CD4-positive, alpha-beta T cell (primary cell): ENCODE results near the gene MFAP2. TPM values are rescaled to one million over a fixed set of nuclear protein-coding genes. Genes with fewer than 3 reads are reported as not detected.

Experiments used
- ATAC-seq: fragments of 200-7000 bp; cut with Tn5 transposase; one replicate; pipeline ENCODE4 v1.10.0; 2022; ENCODE audit warnings: mild to moderate bottlenecking; ENCODE audit not compliant: poor library complexity
- CTCF ChIA-PET: fragments of 350-600 bp; sonication (Branson Sonifier 250); formaldehyde crosslinking; loops from one replicate; lab custom pipeline; 2021; ENCODE audit warnings: antibody characterized with exemption, inconsistent platforms; lab: Charles Lee
- POLR2A ChIA-PET: fragments of 350-600 bp; sonication (Branson Sonifier 250); formaldehyde crosslinking; loops from one replicate; lab custom pipeline; 2021; ENCODE audit warnings: antibody characterized with exemption, inconsistent platforms; lab: Charles Lee
- DNase-seq, 14 experiments: peaks; one replicate each; pipeline ENCODE4 v3.0.0-alpha.2; 2013 to 2020; ENCODE audit warnings: mixed read lengths in 2 of 14
- H3K27ac ChIP-seq, 2 donors: one replicate each; pipeline versions ENCODE4 v1.5.1 to v1.7.0; 2013; ENCODE audit warnings: low read length in 2 of 2, low read depth in 1 of 2, mild to moderate bottlenecking in 1 of 2
- H3K27me3 ChIP-seq, 2 experiments: 1 replicate in 1 of 2; 2 replicates in 1 of 2; pipeline versions ENCODE4 v1.6.1 to v1.7.0; 2013; ENCODE audit warnings: low read length in 2 of 2, control low read depth in 1 of 2, mild to moderate bottlenecking in 1 of 2, moderate library complexity in 1 of 2; ENCODE audit not compliant: insufficient read depth in 2 of 2, control insufficient read depth in 1 of 2
- H3K36me3 ChIP-seq: one replicate; pipeline ENCODE4 v1.6.1; 2013; ENCODE audit warnings: low read length, control low read depth; ENCODE audit not compliant: insufficient read depth
- H3K4me1 ChIP-seq: one replicate; pipeline ENCODE4 v1.6.1; 2013; ENCODE audit warnings: low read length, control low read depth; ENCODE audit not compliant: insufficient read depth
- H3K4me3 ChIP-seq: one replicate; pipeline ENCODE4 v1.5.1; 2013; ENCODE audit warnings: mild to moderate bottlenecking, low read length, moderate library complexity
- H3K9me3 ChIP-seq, 2 experiments: 1 replicate in 1 of 2; 2 replicates in 1 of 2; pipeline versions ENCODE4 v1.6.1 to v1.7.0; 2013; ENCODE audit warnings: low read length in 2 of 2, mild to moderate bottlenecking in 2 of 2, control low read depth in 1 of 2, moderate library complexity in 1 of 2; ENCODE audit not compliant: control insufficient read depth in 1 of 2, insufficient read depth in 1 of 2
- H3K27ac Mint-ChIP-seq: one replicate; pipeline ENCODE4 v1.8.0; 2020; ENCODE audit warnings: mixed read lengths
- H3K27me3 Mint-ChIP-seq: one replicate; pipeline ENCODE4 v1.8.0; 2021; ENCODE audit warnings: mixed read lengths
- H3K36me3 Mint-ChIP-seq: one replicate; pipeline ENCODE4 v1.8.0; 2021; ENCODE audit warnings: low read depth, mixed read lengths
- H3K4me1 Mint-ChIP-seq: one replicate; pipeline ENCODE4 v1.8.0; 2021; ENCODE audit warnings: low read depth, mixed read lengths
- H3K4me3 Mint-ChIP-seq: one replicate; pipeline ENCODE4 v1.8.0; 2020; ENCODE audit warnings: mild to moderate bottlenecking, mixed read lengths
- H3K9me3 Mint-ChIP-seq: one replicate; pipeline ENCODE4 v1.8.0; 2020; ENCODE audit warnings: mixed read lengths
- intact Hi-C, 2 experiments: fragments of 100-400 bp; cut with DNase I in 1 of 2; cut with micrococcal nuclease in 1 of 2; formaldehyde crosslinking; loops; one replicate each; pipeline versions ENCODE4 v1.15.1 to v1.9.0; 2023 to 2025; cut with DNase I, micrococcal nuclease
- total RNA-seq, 174 experiments: library from RNA in 2 of 174; stranded (reverse) in 2 of 174; gene quantifications; one replicate each; pipeline ENCODE4 v1.2.3 and lab custom pipeline; 2021 to 2026
- TF ChIP-seq, protein P1 (sequence below): fragments of 200-600 bp; IDR thresholded peaks from one replicate; pipeline ENCODE4 v1.8.0; 2022; ENCODE audit warnings: antibody characterized with exemption, mild to moderate bottlenecking

Gene MFAP2
- total RNA-seq, 2 experiments from 2014 or later = not detected

- H3K4me3 ChIP-seq = no peak overlapping the region
- peaks cover 16% of the 10 kb centered on the region for H3K4me1 ChIP-seq
- ATAC-seq = no peak
- Mint-ChIP-seq H3K27ac (no peak overlapping the region), H3K4me1 (peaks cover 10% of the 10 kb centered on the region), H3K9me3 (no peaks in the 10 kb centered on the region), H3K36me3 (no peaks in the 10 kb centered on the region), H3K27me3 (no peaks in the 10 kb centered on the region), H3K4me3 (no peak overlapping the region)
- H3K27me3 ChIP-seq = no peaks in the 10 kb centered on the region
- ChIA-PET POLR2A (no interaction called here), CTCF (no interaction called here)
- no peak overlapping the region for H3K27ac ChIP-seq
- intact Hi-C loops = loop anchor here in 1 of 2 experiments (5.0 to 10.0 kb wide), 2 partner anchors 35 to 233 kb away; partner anchors contain the start of gene CROCC
- TF ChIP-seq, protein P1, sequence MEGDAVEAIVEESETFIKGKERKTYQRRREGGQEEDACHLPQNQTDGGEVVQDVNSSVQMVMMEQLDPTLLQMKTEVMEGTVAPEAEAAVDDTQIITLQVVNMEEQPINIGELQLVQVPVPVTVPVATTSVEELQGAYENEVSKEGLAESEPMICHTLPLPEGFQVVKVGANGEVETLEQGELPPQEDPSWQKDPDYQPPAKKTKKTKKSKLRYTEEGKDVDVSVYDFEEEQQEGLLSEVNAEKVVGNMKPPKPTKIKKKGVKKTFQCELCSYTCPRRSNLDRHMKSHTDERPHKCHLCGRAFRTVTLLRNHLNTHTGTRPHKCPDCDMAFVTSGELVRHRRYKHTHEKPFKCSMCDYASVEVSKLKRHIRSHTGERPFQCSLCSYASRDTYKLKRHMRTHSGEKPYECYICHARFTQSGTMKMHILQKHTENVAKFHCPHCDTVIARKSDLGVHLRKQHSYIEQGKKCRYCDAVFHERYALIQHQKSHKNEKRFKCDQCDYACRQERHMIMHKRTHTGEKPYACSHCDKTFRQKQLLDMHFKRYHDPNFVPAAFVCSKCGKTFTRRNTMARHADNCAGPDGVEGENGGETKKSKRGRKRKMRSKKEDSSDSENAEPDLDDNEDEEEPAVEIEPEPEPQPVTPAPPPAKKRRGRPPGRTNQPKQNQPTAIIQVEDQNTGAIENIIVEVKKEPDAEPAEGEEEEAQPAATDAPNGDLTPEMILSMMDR = no peak
- H3K9me3 ChIP-seq = no peaks in the 10 kb centered on the region
- DNase-seq = no peak
- peaks cover 7% of the 10 kb centered on the region for H3K36me3 ChIP-seq
Observed at GRCh38 chr1:16957731-16958130, 22.7 kb downstream of the MFAP2 start.

DNA sequence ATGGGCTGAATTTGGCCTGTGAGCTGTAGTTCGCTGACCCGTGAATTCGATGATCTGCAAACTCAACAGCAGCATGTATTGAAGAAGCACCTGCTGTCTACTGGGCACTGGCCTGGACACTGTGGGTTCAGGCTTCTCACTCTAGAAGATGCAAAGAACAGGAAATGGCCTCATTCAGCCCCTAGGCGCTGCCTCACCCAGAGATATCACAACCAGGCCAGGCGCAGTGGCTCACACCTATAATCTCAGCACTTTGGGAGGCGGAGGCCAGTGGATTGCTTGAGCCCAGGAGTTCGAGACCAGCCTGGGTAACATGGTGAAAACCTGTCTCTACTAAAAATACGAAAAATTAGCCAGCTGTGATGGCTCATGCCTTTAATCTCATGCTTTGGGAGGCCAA is 23.6 kb downstream of the MFAP2 start:
- CTCF ChIA-PET = no interaction called here
- DNase-seq = no peak
- Histone ChIP-seq H3K4me3 (no peak overlapping the region), H3K4me1 (peaks cover 18% of the 10 kb centered on the region), H3K27me3 (no peaks in the 10 kb centered on the region), H3K36me3 (peaks cover 7% of the 10 kb centered on the region), H3K27ac (no peak overlapping the region), H3K9me3 (no peaks in the 10 kb centered on the region)
- no peak overlapping the region for H3K27ac Mint-ChIP-seq
- H3K4me3 Mint-ChIP-seq = no peak overlapping the region
- POLR2A ChIA-PET = no interaction called here
- H3K9me3 Mint-ChIP-seq = no peaks in the 10 kb centered on the region
- TF ChIP-seq, protein P1 = no peak
- peaks cover 9% of the 10 kb centered on the region for H3K4me1 Mint-ChIP-seq
- H3K27me3 Mint-ChIP-seq = no peaks in the 10 kb centered on the region
- no peak for ATAC-seq
- intact Hi-C loops = loop anchor here in 1 of 2 experiments (5.0 to 10.0 kb wide), 2 partner anchors 34 to 232 kb away; partner anchors contain the start of gene CROCC
- H3K36me3 Mint-ChIP-seq = no peaks in the 10 kb centered on the region

DNA sequence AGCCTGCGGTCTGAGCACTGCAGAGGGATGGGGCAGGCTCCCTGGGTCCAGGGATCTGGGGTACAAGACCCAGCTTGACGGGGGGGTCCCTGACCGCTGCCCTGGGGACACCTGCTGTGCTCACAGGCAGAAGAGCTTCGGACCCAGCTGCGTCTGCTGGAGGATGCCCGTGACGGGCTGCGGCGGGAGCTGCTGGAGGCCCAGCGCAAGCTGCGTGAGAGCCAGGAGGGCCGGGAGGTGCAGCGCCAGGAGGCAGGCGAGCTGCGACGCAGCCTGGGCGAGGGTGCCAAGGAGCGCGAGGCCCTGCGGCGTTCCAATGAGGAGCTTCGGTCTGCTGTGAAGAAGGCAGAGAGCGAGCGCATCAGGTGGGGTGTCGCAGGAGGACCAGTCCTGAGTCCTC is 25.2 kb downstream of the MFAP2 start:
- Mint-ChIP-seq H3K36me3 (peaks cover 4% of the 10 kb centered on the region), H3K9me3 (no peaks in the 10 kb centered on the region), H3K4me3 (no peak overlapping the region), H3K27ac (no peak overlapping the region), H3K27me3 (no peaks in the 10 kb centered on the region), H3K4me1 (peaks cover 5% of the 10 kb centered on the region)
- CTCF ChIA-PET = no interaction called here
- H3K4me3 ChIP-seq = no peak overlapping the region
- intact Hi-C loops = loop anchor here in 1 of 2 experiments (5.0 to 10.0 kb wide), 2 partner anchors 33 to 230 kb away; partner anchors contain the start of gene CROCC
- no peak overlapping the region for H3K27ac ChIP-seq
- H3K9me3 ChIP-seq = no peaks in the 10 kb centered on the region
- DNase-seq (no peak), ATAC-seq (no peak)
- TF ChIP-seq, protein P1 = no peak
- H3K27me3 ChIP-seq = no peaks in the 10 kb centered on the region
- peaks cover 9% of the 10 kb centered on the region for H3K4me1 ChIP-seq
- peaks cover 7% of the 10 kb centered on the region for H3K36me3 ChIP-seq
- POLR2A ChIA-PET = no interaction called here
